IPS DF 6.9 (cell line): ENCODE measurements around the gene PRR35.
A peak's percentile ranks its signal among the peaks of the same experiment; 100 is the strongest.

Experiments
- DNase-seq: peaks from one replicate; pipeline ENCODE4 v3.0.0-alpha.2; 2013; ENCODE audit warnings: low read depth, low spot score
- H3K27ac ChIP-seq: one replicate; pipeline ENCODE4 v1.5.1; 2013; ENCODE audit warnings: low read length, control low read depth
- H3K27me3 ChIP-seq: 2 replicates; pipeline ENCODE4 v1.6.1; 2013; ENCODE audit warnings: mild to moderate bottlenecking, low read length; ENCODE audit not compliant: control insufficient read depth, insufficient read depth
- H3K36me3 ChIP-seq: 2 replicates; pipeline ENCODE4 v1.6.1; 2013; ENCODE audit warnings: low read length; ENCODE audit not compliant: control insufficient read depth, insufficient read depth
- H3K4me1 ChIP-seq: 2 replicates; pipeline ENCODE4 v1.6.1; 2013; ENCODE audit warnings: low read length; ENCODE audit not compliant: control insufficient read depth, insufficient read depth
- H3K4me3 ChIP-seq: 2 replicates; pipeline ENCODE4 v1.5.1; 2013; ENCODE audit warnings: mild to moderate bottlenecking, low read length
- H3K9me3 ChIP-seq: 2 replicates; pipeline ENCODE4 v1.6.1; 2013; ENCODE audit warnings: low read length, inconsistent platforms; ENCODE audit not compliant: control insufficient read depth, insufficient read depth
- WGBS: extraction: QIAGEN DNeasy Blood & Tissue Kit; methylation state at CpG from one replicate; pipeline ENCODE4 v1.1.7; 2013; ENCODE audit warnings: mixed read lengths, missing lambda C conversion rate; ENCODE audit not compliant: insufficient read length, insufficient coverage; 5-methylcytosine and 5-hydroxymethylcytosine counted together

Gene PRR35

DNA sequence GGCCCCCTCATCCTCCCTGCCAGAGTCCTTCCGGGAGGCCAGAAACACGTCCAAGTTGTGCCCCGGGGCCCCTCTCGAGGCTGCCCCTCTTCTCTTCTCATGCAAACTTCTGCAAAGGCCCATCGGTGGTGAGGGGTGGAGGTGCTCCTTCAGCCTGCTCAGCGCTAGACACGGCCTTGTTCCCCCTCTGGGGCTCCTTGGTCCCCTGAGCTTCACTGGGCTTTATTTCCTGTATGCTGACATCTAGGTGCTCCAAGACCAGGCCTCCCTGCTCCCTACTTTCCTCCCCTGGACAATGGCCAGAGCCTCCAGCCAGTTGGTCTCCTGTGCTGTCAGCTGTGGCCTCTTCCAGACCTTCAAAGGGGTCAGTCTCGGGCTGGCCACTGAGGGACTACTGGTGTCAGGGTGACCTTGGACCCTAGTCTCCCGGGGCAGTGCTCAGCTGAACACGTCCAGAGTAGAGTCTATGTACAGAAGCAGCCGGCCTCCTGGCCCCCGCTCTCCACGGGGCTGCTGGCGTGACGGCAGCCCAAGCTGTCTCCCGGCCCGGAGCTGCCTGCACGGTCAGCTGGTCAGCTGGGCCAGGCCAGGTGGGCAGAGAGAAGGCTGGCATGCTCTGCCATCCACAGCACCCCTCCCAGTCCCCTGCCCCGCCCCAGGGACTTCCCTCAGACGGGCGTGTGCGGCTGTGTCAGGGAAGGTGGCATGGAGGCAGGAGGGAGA, 1.7 kb upstream of the PRR35 start:
- peaks cover 3% of the 10 kb centered on the region; the same call in 1 of the 2 replicates for H3K36me3 ChIP-seq
- no peak for DNase-seq
- no peaks in the 10 kb centered on the region for H3K9me3 ChIP-seq
- no peak overlapping the region for H3K27ac ChIP-seq
- no CpG with 5 or more reads among the region's 22 CpGs for WGBS
- H3K4me3 ChIP-seq, result no peak overlapping the region
- H3K27me3 ChIP-seq, result peaks cover 16% of the 10 kb centered on the region
- peaks cover 1% of the 10 kb centered on the region; the same call in 1 of the 2 replicates for H3K4me1 ChIP-seq

DNA sequence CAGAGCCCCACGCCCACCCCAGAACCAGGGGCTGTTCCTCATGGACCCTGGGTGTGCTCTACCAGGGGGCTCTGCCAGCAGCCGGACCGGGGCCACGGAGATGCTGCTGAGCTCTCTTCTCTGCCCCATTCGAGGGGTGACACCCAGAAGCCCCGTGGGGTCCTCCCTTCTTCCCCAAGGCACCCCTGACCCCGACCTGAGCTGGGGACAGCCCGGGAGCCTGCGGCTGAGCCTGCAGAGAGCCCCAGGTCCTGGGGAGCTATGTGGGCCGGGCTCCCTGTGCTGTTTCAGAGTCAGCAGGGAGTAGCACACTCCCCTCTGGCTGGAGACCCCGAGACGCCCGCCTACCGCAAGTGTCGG, 1.2 kb upstream of the PRR35 start:
- Histone ChIP-seq H3K36me3 (peaks cover 3% of the 10 kb centered on the region; the same call in 1 of the 2 replicates), H3K9me3 (no peaks in the 10 kb centered on the region), H3K4me3 (no peak overlapping the region), H3K27ac (no peak overlapping the region), H3K27me3 (peaks cover 16% of the 10 kb centered on the region), H3K4me1 (peaks cover 1% of the 10 kb centered on the region; the same call in 1 of the 2 replicates)
- no CpG with 5 or more reads among the region's 15 CpGs for WGBS
- no peak for DNase-seq

DNA sequence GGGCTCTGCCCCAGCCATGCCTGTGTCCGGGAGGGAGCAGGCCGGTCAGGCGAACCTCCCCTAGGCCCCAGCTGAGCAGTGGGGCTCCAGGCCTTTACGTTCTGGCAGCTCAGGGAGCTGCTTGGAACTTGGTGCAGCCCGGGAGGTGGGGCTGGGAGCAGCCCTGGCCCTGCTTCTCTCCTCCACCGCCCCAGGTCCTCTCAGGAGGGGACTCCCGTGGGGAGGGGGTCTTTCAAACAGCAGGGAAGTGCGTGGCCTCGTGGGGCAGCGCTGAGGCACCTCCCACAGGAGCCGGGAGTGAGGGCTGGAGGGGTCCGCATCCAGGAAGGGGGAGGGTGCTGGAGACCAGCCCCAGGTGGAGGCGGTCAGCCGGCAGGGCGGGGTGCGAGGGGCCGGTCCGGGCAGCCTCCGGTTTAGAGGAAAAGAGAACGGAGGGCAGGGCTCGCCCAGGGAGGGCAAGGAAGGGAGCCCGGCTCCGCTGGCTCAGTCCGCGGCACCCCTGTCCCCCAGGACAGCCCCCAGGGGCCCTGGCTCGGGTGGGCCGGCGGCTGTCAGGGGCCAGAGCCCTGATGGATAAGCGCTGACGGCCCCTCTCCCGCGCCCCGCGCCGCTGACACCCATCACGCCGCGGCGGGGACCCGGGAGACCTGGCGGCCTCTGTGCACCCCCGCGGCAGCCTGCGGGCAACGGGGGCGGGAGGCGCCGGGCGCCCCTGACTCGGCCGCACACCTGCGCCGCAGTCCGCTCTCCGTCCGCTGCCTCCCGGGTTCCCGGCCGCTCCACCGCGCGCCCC, 587 bp upstream of the PRR35 start:
- DNase-seq, result no peak
- Histone ChIP-seq H3K36me3 (peaks cover 3% of the 10 kb centered on the region; the same call in 1 of the 2 replicates), H3K4me3 (peak overlapping the region; percentile 28; the same call in 1 of the 2 replicates), H3K27ac (no peak overlapping the region), H3K9me3 (no peaks in the 10 kb centered on the region), H3K4me1 (peaks cover 1% of the 10 kb centered on the region; the same call in 1 of the 2 replicates), H3K27me3 (peaks cover 16% of the 10 kb centered on the region)
- no CpG with 5 or more reads among the region's 62 CpGs for WGBS

DNA sequence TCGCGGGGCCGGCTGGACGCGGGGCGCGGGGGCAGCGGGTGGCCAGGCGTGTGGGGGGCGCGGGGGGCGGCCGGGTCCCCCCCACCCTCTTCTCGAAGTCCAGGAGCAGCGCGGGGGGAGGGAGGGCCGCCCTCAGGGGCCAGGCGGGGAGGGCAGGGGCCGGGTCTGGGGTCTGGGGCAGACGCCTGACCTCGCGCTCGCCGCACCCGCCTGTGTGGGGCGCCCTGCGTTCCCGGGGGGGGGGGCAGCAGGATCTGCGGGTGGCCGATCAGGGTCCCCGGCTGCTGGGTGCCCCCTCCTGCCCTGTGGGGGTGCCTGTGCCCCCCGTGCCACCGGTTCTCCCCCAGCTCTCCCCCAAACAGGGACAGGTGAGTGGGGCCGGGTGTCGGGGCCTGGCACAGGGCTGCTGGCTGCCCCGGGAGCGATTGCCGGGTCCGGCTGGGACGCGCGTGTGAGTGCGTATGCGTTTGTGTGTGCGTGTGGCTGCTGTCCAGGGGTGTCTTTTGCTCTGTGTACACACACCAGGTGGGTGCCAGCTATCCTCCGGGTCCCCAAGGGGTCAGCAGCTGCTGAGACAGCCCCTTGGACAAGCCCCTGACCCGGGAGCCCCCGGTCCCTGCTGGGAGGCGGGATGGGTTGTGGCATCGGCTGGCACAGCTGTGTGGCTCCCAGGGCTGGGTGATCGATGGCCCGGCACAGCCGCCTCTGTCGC, 663 bp downstream of the PRR35 start:
- WGBS, result no CpG with 5 or more reads among the region's 54 CpGs
- no peaks in the 10 kb centered on the region for H3K9me3 ChIP-seq
- peaks cover 16% of the 10 kb centered on the region for H3K27me3 ChIP-seq
- H3K36me3 ChIP-seq, result no peaks in the 10 kb centered on the region
- H3K4me1 ChIP-seq, result peaks cover 1% of the 10 kb centered on the region; the same call in 1 of the 2 replicates
- DNase-seq, result no peak
- H3K4me3 ChIP-seq, result no peak overlapping the region
- H3K27ac ChIP-seq, result no peak overlapping the region

DNA sequence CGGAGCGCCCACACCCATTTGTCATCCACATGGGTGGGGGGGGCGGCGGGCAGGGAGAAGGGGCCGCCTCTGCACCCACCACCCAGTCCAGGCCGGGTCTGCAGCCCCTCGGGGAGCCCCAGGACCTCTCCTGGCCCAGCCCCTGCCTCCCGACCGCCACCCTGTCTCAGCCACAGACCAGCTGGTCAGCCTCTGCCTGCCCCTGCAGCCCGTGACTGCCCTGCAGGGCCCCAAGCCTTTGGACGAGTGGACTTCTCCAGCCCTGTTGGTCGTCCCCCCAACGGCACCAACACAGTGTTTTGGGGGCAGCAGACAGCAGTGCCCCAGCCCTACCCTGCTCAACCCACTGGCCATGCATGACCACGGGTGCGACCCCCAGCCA, 1.2 kb downstream of the PRR35 start:
- no CpG with 5 or more reads among the region's 15 CpGs for WGBS
- Histone ChIP-seq H3K4me1 (peaks cover 2% of the 10 kb centered on the region; the same call in 1 of the 2 replicates), H3K4me3 (no peak overlapping the region), H3K9me3 (no peaks in the 10 kb centered on the region), H3K27me3 (peaks cover 16% of the 10 kb centered on the region), H3K27ac (no peak overlapping the region), H3K36me3 (no peaks in the 10 kb centered on the region)
- DNase-seq, result no peak

DNA sequence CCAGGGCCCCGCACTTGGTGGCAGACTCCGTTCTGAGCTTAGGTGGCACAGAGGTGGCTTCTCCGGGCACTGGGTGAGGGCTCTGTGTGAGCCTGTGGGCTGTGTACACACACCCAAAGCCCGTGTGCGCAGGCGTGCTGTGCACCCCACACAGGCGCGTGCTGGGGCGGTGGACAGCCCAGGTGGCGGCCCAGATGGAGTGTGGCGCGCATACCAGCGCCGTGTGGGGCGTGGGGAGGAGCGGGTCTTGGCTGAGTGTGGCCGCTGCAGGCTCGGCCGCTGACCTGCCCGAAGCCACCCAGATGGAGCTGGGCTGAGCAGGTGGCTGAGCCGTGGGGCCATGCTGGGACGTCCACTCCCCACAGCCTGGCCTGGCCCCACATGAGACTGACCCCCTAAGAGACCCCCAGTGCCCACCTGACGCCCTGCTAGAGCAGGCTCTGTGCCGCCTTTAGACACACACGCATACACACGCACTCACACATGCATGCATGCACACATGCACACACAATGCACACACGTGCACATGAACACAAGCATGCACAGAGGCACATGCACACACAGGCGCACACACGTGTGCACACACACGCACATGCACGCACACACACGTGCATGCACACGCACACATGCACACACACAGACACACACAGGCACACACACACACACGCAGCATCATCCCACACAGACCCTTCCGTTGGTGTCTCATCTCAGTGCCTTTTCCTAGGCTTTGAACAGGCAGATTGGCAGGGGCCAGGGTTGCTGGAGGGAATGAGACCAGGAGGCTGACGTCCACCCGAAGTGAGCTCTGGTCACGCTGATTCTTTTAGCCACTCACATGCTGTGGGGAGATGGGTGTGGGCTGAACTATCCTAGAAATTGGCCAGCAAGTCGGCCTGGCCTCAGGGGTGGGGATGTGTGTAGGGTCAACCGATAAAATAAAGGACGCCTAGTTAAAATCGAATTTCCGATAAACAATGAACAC, 2.1 kb downstream of the PRR35 start:
- no peaks in the 10 kb centered on the region for H3K36me3 ChIP-seq
- H3K27me3 ChIP-seq, result peaks cover 16% of the 10 kb centered on the region
- no peak for DNase-seq
- H3K4me3 ChIP-seq, result no peak overlapping the region
- peaks cover 3% of the 10 kb centered on the region; the same call in 1 of the 2 replicates for H3K4me1 ChIP-seq
- no peak overlapping the region for H3K27ac ChIP-seq
- H3K9me3 ChIP-seq, result no peaks in the 10 kb centered on the region
- WGBS, result no CpG with 5 or more reads among the region's 43 CpGs

DNA sequence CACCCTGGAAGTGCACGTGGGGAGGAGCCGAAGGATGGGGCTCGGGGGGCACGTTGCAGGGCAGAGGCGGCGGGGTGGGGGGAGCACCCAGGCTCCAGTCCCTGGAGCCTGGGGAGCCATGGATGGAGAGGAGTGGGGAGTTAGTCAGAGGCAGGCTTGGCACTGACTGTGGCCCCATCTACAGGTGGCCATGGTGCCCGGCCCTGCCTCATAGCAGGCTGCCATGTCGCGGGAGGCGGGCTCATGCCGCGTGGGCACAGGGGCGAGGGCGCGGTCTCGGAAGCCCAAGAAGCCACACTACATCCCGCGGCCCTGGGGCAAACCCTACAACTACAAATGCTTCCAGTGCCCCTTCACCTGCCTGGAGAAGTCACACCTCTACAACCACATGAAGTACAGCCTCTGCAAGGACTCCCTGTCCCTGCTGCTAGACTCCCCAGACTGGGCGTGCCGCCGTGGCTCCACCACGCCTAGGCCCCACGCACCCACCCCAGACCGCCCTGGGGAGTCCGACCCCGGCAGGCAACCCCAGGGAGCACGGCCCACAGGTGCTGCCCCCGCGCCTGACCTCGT, 3.0 kb downstream of the PRR35 start:
- H3K36me3 ChIP-seq, result no peaks in the 10 kb centered on the region
- H3K4me3 ChIP-seq, result no peak overlapping the region
- H3K27me3 ChIP-seq, result peaks cover 16% of the 10 kb centered on the region
- H3K27ac ChIP-seq, result no peak overlapping the region
- no peak for DNase-seq
- no CpG with 5 or more reads among the region's 30 CpGs for WGBS
- H3K4me1 ChIP-seq, result peaks cover 3% of the 10 kb centered on the region; the same call in 1 of the 2 replicates
- no peaks in the 10 kb centered on the region for H3K9me3 ChIP-seq

DNA sequence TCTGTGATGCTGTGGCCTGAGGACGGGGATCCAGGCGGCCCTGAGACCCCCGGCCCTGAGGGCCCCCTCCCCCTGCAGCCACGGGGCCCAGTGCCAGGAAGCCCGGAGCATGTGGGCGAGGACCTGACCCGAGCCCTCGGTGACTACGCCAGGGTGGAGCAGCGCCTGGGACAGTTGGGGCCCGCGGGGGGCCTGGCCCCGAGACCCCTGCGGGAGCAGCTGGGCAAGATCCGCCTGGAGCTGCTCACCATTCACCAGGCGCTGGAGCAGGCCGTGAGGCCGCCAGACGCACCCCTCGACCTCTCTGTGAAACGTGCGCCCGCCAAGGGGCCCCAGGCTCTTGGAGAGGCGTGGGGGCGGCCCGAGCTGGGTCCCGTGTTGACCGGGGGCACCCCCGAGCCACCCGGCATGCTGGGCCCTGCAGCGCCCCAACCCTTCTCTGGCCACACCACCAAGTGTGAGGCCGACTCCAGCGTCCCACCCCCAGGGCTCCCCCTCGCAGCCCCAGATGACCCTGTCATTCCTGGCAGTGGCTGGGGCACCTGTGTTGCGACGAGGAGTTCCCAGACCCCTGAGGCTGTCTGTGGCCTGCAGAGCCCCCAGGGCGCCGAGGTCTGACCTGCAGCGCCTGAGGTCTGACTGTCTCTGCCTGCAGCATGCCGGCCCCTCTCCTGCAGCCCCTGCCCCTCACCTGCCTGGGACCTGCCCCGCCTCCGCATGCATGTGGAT, 4.7 kb downstream of the PRR35 start:
- DNase-seq, result no peak
- Histone ChIP-seq H3K27me3 (peaks cover 7% of the 10 kb centered on the region; the same call in 1 of the 2 replicates), H3K9me3 (no peaks in the 10 kb centered on the region), H3K36me3 (no peaks in the 10 kb centered on the region), H3K4me3 (no peak overlapping the region), H3K27ac (no peak overlapping the region), H3K4me1 (peaks cover 3% of the 10 kb centered on the region)
- WGBS, result no CpG with 5 or more reads among the region's 42 CpGs
